Activated naive CD8-positive, alpha-beta T cell (primary cell): Measurements from ENCODE around the gene CCDC32.

ENCODE experiments used
- H3K27ac Mint-ChIP-seq: one replicate; pipeline ENCODE4 v1.8.0; 2021; ENCODE audit warnings: mixed read lengths
- H3K27me3 Mint-ChIP-seq: one replicate; pipeline ENCODE4 v1.8.0; 2021; ENCODE audit warnings: mixed read lengths
- H3K36me3 Mint-ChIP-seq: one replicate; pipeline ENCODE4 v1.8.0; 2021; ENCODE audit warnings: mixed read lengths
- H3K4me1 Mint-ChIP-seq: one replicate; pipeline ENCODE4 v1.8.0; 2021; ENCODE audit warnings: low read depth, mixed read lengths
- H3K4me3 Mint-ChIP-seq: one replicate; pipeline ENCODE4 v1.8.0; 2021; ENCODE audit warnings: mild to moderate bottlenecking, mixed read lengths
- H3K9me3 Mint-ChIP-seq: one replicate; pipeline ENCODE4 v1.8.0; 2021; ENCODE audit warnings: low read depth, mixed read lengths

CCDC32 gene, protein sequence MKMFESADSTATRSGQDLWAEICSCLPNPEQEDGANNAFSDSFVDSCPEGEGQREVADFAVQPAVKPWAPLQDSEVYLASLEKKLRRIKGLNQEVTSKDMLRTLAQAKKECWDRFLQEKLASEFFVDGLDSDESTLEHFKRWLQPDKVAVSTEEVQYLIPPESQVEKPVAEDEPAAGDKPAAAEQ

DNA sequence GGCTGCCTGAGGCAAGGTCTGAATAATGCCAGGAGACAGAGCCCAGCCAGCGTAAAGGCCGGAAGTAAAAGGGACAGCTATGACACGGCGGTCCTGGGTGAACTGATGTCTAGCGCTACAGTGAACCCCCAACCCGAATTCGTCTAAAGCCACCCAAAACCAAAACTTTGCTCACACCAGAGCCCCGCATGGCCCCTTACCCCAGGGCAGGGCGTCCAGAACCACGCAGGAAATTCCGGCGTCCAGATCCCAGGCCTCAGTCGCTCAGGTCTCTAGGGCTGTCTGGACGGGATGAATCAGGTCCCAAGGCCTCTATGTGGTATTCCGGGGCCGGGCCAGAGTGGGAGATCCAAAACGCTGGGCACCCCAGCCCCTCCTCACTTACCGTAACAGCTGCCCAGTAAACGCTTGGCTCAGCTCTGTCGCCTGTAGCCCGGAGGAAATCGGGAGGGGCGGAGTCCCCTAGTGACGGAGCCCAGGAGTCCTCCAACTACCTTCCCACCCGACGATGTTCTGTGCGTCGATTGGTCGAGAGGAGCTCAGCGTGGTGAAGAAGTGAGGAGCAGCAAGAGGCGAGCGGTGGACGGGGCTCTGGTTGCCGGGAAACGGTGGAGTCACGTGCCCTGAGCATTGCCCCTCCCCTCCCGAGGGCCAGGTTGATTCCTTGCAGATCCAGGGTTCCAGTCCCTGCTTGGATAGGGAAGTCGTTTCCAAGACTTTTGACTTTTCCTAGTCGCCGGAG lies at the start of gene CCDC32:
CCDC32 (minus strand) TSS at position 452 of the 742 bp plus-strand sequence. CDS start 2,027 bp downstream, outside the sequence.
- Mint-ChIP-seq H3K27me3 (no peaks in the 10 kb centered on the region), H3K4me1 (peaks cover 47% of the 10 kb centered on the region)

DNA sequence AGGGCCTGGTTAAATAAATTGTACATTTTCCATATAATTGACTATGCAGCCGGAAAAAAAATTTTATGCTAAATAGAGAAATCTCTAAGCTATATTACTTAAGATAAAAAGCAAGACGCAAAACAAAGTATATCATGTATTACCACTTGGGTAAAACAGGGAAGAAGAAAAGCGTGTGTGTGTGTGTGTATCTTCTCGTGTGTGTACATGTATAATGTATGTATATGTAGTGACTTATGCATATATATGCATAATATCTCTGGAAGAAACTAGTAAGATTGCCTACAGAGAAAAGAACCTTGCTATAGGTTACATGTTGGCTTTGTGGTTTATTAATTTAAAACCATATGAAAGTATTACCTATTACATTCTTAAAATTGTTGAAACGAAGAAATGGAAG lies 48.2 kb upstream of the CCDC32 start:
- Mint-ChIP-seq H3K36me3 (no peaks in the 10 kb centered on the region), H3K4me1 (no peaks in the 10 kb centered on the region), H3K9me3 (no peaks in the 10 kb centered on the region), H3K27me3 (no peaks in the 10 kb centered on the region), H3K27ac (no peak overlapping the region), H3K4me3 (no peak overlapping the region)

More for the DNA sequence above, at the start of gene CCDC32:
- peak within 1 kb of the TSS; percentile 88 for H3K27ac Mint-ChIP-seq
- no peaks in the 10 kb centered on the region for H3K9me3 Mint-ChIP-seq
- peak within 1 kb of the TSS; percentile 96 for H3K4me3 Mint-ChIP-seq
- H3K36me3 Mint-ChIP-seq: peaks cover 2% of the 10 kb centered on the region

DNA sequence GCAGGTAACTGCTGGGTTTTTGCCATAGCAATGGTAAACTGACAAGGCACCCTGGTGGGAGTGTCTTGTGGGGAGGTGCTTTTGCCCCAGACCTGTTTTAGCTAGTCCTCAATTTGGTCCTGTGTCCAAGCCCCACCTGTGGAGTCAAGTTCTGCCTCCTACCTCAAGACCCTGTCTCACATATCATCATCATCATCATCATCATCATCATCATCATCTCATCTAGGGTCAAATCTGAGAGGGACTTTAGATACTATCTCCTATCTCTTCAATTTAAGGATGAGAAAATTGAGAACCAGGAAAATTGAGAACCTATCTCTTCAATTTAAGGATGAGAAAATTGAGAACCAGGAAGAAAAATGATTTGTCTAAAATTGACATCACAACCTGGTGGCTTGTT lies 39.1 kb upstream of the CCDC32 start:
- no peaks in the 10 kb centered on the region for H3K27me3 Mint-ChIP-seq
- no peak overlapping the region for H3K27ac Mint-ChIP-seq
- H3K9me3 Mint-ChIP-seq: no peaks in the 10 kb centered on the region
- H3K4me1 Mint-ChIP-seq: no peaks in the 10 kb centered on the region
- no peaks in the 10 kb centered on the region for H3K36me3 Mint-ChIP-seq
- H3K4me3 Mint-ChIP-seq: no peak overlapping the region

DNA sequence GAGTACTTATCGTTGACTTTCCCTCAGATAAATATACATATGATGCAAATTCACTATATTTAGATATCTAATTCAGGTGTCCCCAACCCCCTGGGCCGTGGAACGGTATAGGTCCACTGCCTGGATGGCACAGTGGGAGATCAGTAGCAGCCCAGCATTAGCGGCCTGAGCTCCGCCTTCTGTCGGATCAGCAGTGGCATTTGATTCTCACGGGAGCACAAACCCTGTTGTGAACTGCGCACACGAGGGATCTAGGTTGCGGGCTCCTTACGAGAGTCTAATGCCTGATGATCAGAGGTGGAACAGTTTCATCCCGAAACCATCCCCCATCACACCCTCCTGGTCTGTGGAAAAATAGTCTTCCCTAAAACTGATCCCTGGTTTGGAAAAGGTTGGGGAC lies 36.1 kb upstream of the CCDC32 start:
- H3K4me3 Mint-ChIP-seq: no peak overlapping the region
- no peaks in the 10 kb centered on the region for H3K36me3 Mint-ChIP-seq
- H3K27me3 Mint-ChIP-seq: no peaks in the 10 kb centered on the region
- no peaks in the 10 kb centered on the region for H3K4me1 Mint-ChIP-seq
- no peaks in the 10 kb centered on the region for H3K9me3 Mint-ChIP-seq
- no peak overlapping the region for H3K27ac Mint-ChIP-seq

DNA sequence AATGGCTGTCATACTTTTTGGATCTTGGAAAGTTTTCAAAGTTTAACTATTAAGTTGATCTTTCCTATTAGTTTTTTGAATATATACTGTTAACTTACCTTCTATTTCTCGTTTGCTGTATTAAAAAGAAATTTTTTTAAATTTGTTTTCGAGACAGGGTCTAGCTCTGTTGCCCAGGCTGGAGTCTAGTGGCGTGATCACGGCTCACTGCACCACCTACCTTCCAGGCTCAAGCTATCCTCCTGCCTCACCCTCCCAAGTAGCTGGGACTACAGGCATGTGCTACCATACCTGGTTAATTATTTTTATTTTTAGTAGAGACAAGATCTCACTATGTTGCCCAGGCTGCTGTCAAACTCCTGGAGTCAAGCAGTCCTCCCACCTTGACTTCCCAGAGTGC lies 33.8 kb upstream of the CCDC32 start:
- H3K9me3 Mint-ChIP-seq: no peaks in the 10 kb centered on the region
- no peaks in the 10 kb centered on the region for H3K36me3 Mint-ChIP-seq
- H3K27ac Mint-ChIP-seq: no peak overlapping the region

DNA sequence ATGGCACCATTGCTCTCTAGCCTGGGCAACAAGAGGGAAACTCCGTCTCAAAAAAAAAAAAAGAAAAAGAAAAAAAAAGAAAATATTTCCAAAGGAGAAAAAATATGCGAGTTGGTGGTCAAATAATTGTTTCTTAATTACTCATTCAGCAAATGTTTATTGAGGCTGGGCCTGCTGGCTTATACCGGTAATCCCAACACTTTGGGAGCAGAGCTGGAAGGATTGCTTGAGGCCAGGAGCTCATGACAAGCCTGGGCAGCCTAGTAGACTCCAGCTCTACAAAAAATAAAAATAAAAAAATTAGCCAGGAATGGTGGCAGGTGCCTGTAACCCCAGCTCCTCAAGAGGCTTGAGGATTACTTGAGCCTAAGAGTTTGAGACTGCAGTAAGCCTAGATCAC lies 33.3 kb upstream of the CCDC32 start:
- peaks cover 14% of the 10 kb centered on the region for H3K4me1 Mint-ChIP-seq
- no peaks in the 10 kb centered on the region for H3K9me3 Mint-ChIP-seq
- H3K27me3 Mint-ChIP-seq: peaks cover 3% of the 10 kb centered on the region
- H3K27ac Mint-ChIP-seq: no peak overlapping the region
- no peak overlapping the region for H3K4me3 Mint-ChIP-seq
- no peaks in the 10 kb centered on the region for H3K36me3 Mint-ChIP-seq

More for the DNA sequence above, 33.8 kb upstream of the CCDC32 start:
- peaks cover 8% of the 10 kb centered on the region for H3K4me1 Mint-ChIP-seq
- no peak overlapping the region for H3K4me3 Mint-ChIP-seq
- peaks cover 3% of the 10 kb centered on the region for H3K27me3 Mint-ChIP-seq

DNA sequence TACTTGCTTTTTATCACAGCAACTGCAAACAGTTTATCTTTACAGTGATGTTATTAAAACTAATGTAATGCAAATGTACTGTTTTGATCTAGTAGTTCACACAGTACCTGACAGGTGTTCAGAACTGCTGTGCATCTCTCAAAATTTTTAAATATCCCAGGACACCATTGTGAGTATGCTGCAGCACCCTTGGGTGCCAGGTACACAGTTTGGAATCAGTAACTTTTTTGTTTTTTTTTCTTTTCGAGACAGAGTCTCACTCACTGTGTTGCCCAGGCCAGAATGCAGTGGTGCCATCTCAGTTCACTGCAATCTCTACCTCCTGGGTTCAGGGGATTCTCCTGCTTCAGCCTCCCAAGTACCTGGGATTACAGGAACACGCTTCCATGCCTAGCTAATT lies 32.2 kb upstream of the CCDC32 start:
- Mint-ChIP-seq H3K27me3 (peaks cover 3% of the 10 kb centered on the region), H3K36me3 (no peaks in the 10 kb centered on the region), H3K4me3 (no peak overlapping the region), H3K27ac (no peak overlapping the region), H3K9me3 (no peaks in the 10 kb centered on the region), H3K4me1 (peaks cover 17% of the 10 kb centered on the region)

DNA sequence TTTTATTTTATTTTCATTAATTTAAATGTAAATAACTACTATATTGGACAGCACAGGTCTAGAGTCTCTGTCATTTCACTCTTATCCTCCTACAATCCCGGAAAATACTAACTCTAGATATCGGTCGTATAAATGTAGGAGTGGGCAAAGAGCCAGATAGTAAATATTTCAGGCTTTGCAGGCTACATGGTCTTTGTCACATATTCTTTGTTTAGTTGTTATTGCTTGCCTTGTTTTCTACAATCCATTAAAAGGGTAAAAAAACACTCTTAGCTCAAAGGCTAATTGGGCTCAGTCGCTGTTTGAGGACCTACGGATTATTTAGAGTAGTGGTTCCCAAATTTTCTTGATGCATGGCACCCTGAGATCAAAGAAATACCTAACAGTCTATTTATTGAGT lies 30.9 kb upstream of the CCDC32 start:
- Mint-ChIP-seq H3K9me3 (no peaks in the 10 kb centered on the region), H3K27ac (no peak overlapping the region), H3K27me3 (peaks cover 3% of the 10 kb centered on the region), H3K4me3 (no peak overlapping the region), H3K4me1 (peaks cover 17% of the 10 kb centered on the region), H3K36me3 (no peaks in the 10 kb centered on the region)

DNA sequence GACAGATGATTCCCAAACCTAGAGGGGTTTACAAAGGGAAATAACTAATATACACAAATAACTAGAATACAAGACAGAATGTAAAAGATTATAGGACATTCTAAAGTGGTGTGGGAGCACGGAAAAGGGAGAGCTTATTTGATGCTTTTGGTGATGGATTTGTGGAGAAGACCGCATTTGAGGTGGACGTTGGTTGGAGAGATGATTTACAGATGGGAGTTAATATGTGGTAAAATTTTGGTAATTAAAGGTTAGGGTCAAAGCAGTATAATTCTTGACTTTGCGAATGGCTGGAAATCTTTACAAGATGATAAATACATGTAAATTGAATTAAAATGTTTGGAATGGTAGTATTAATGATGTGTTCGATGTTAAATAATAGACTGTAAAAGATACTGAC lies 30.4 kb upstream of the CCDC32 start:
- peak overlapping the region; percentile 99 for H3K4me3 Mint-ChIP-seq

DNA sequence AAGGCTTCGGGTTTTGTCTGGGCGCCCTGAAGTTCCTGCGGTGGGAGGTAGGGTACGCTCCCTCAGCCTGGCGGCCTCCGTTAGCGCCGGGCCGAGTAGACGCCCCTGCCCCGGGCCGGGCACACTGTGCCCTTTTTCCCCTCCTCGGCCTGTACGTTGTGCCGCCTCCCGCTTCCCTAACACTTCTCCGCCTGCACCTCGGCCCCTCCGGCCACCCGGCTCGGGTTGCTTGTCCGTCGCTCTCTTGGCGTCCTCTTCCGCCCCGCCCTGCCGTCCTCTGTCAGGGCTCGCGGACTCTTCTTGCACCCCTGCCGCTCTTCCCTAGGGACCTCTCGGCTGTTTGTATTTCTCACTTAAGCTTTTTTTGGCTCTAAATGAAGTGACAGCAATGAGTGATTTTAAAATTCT lies 29.6 kb upstream of the CCDC32 start:
- Mint-ChIP-seq H3K36me3 (no peaks in the 10 kb centered on the region), H3K4me3 (peak overlapping the region; percentile 99), H3K27me3 (peaks cover 3% of the 10 kb centered on the region), H3K4me1 (peaks cover 26% of the 10 kb centered on the region), H3K27ac (peak overlapping the region; percentile 100), H3K9me3 (no peaks in the 10 kb centered on the region)

More for the DNA sequence above, 30.4 kb upstream of the CCDC32 start:
- Mint-ChIP-seq H3K27ac (no peak overlapping the region), H3K4me1 (peaks cover 20% of the 10 kb centered on the region), H3K9me3 (no peaks in the 10 kb centered on the region), H3K27me3 (peaks cover 3% of the 10 kb centered on the region), H3K36me3 (no peaks in the 10 kb centered on the region)

DNA sequence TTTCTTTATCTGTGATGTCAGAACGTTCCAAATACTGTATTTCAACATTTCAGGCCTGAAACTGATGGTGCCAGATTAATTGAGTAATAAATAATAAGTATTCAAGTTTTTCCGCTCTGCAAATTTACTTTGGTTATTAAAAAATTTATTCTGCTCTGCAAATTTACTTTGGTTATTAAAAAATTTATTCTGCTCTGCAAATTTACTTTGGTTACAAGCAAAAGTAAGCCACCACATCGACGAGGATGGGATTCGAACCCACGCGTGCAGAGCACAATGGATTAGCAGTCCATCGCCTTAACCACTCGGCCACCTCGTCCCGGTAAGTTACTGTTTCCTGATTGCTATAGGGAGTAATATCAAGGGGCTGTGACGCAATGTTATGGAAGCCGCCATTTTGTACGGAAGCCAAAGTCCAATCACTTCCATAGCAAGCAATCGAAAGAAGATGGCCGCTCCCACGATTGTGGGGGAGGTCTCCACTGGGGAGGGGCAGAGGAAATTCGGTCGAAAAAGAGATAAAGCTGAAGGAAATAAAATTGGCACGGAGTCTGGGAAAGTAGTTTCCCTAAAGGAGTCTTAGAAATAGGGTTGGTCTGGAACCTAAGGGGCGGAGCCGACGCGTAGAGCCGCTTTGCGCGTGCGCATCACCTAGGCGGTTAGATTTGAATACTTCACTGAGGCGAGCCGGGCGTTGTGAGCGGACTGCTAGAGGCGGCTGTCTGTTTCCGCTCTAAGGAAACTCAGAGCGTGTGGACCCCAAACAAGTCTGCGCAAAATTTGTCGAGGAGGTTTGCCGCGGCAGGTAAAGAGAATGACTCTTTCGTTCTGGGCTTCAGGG lies 29.0 kb upstream of the CCDC32 start, which contains the start of gene KNL1:
KNL1 (plus strand) TSS at position 662 of the 841 bp plus-strand sequence. CDS start 8,683 bp downstream, outside the sequence.
- Mint-ChIP-seq H3K27me3 (peaks cover 3% of the 10 kb centered on the region), H3K36me3 (no peaks in the 10 kb centered on the region), H3K4me1 (peaks cover 26% of the 10 kb centered on the region), H3K4me3 (peak within 1 kb of the TSS; percentile 99), H3K27ac (peak within 1 kb of the TSS; percentile 100), H3K9me3 (no peaks in the 10 kb centered on the region)

DNA sequence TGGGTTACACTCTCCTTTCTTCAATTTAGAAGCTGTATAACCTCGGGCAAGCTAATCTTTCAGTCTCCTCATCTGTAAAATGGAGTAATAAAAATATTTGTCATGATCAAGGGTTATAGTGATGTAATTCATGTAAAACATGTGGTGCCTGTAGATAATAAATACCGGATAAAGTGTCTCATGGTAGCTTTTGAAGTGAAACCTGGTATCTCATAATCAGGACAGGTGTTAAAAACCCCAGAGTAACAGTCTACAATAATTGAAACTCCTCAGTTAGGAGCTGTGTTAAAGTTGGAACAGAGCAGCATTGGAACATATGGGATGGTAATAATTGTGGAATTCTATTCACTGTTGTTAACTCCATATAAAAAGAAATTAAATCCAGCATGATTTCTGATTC lies 28.3 kb upstream of the CCDC32 start:
- peak overlapping the region; percentile 100 for H3K27ac Mint-ChIP-seq
- no peaks in the 10 kb centered on the region for H3K9me3 Mint-ChIP-seq
- peak overlapping the region; percentile 99 for H3K4me3 Mint-ChIP-seq

DNA sequence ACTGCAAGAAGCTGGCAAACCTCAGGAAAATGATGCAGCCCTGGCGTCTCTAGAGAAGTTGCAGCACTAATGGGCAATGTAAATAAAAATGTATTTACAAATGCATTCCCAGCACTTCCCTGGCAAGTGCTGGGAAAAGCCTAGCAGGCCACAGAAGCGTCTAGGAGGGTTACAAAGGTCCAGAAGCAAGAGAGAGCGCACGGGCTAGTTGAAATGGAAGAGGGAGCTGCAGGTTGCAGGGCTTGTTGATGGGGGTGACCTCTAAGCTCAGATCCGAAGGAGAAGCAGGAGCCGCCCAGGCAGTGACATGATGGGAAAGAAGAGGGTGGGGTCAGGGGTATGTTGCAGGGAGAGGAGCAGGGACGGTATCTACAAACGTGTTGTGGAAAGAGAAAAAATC lies 26.5 kb upstream of the CCDC32 start:
- H3K27me3 Mint-ChIP-seq: peaks cover 3% of the 10 kb centered on the region
- no peak overlapping the region for H3K27ac Mint-ChIP-seq
- H3K4me3 Mint-ChIP-seq: no peak overlapping the region
- no peaks in the 10 kb centered on the region for H3K9me3 Mint-ChIP-seq
- H3K36me3 Mint-ChIP-seq: no peaks in the 10 kb centered on the region
- H3K4me1 Mint-ChIP-seq: peaks cover 26% of the 10 kb centered on the region

More for the DNA sequence above, 28.3 kb upstream of the CCDC32 start:
- H3K36me3 Mint-ChIP-seq: no peaks in the 10 kb centered on the region
- peaks cover 3% of the 10 kb centered on the region for H3K27me3 Mint-ChIP-seq
- H3K4me1 Mint-ChIP-seq: peaks cover 26% of the 10 kb centered on the region

DNA sequence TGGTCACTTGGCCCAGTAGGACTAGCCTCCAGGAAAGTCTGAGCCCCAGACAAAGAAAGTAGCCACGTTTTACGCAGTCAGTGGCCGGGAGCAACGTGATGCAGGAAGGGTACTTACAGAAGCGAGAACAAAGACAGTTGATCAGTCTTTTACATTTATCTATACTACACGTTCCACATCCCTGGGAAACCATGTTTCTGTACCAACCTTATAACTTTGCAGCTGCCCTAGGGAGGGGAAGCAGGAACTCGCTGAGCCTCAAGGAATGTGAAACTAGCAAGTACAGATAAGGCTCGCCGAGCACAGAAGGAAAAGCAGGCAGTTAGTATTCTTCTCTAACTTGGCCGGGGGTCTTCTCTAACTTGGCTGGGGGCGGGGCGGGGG lies 25.8 kb upstream of the CCDC32 start:
- peaks cover 26% of the 10 kb centered on the region for H3K4me1 Mint-ChIP-seq
- peak overlapping the region; percentile 85 for H3K4me3 Mint-ChIP-seq
- no peaks in the 10 kb centered on the region for H3K36me3 Mint-ChIP-seq
- H3K27ac Mint-ChIP-seq: no peak overlapping the region
- H3K9me3 Mint-ChIP-seq: no peaks in the 10 kb centered on the region
- H3K27me3 Mint-ChIP-seq: peaks cover 3% of the 10 kb centered on the region

DNA sequence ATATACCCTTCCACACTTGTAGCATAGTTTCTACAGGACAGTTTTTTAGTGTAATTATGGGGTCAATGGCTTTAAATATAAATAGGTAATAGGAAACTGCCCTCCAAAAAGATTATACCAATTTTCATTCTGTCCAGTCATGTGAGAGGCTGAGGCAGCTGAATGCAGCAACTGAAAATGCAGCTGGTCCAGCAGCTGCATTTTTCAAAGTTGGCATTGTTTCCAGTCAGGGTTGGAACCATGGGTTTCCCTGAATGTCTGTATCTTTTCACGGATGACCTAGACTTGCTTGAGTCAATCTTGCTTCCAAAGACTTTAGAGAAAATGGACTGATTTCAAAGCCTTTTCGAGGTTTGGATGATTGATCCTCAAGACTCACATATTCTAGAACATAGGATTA lies 19.3 kb upstream of the CCDC32 start:
- no peaks in the 10 kb centered on the region for H3K4me1 Mint-ChIP-seq
- no peaks in the 10 kb centered on the region for H3K36me3 Mint-ChIP-seq
- H3K27me3 Mint-ChIP-seq: no peaks in the 10 kb centered on the region
- no peak overlapping the region for H3K27ac Mint-ChIP-seq
- no peak overlapping the region for H3K4me3 Mint-ChIP-seq
- H3K9me3 Mint-ChIP-seq: no peaks in the 10 kb centered on the region
